Measurements from ENCODE around the gene ADI1. TPM values are rescaled to one million over a fixed set of nuclear protein-coding genes. Genes with fewer than 3 reads are reported as not detected.

The ADI1 gene
- 10 to 100 TPM; 29.5 to 43.2 TPM for total RNA-seq
- long read RNA-seq, donor 1, transcript ADI1-201 (4 exons, 2,391 nt): major isoform, 41 of 48 reads
- long read RNA-seq, donor 1, partial matches to known transcripts: 4 of 48 reads
- long read RNA-seq, donor 1, other reads (novel, unspliced or antisense): 3 of 48 reads
- long read RNA-seq, donor 2, transcript ADI1-201 (4 exons, 2,391 nt): major isoform, 218 of 223 reads
- long read RNA-seq, donor 2, partial matches to known transcripts: 4 of 223 reads
- long read RNA-seq, donor 2, other reads (novel, unspliced or antisense): 1 of 223 reads

- DNase-seq (ENCODE audit: low spot score): peak; percentile 96
- intact Hi-C loops (cut with DNase I): no loop called here
Observed at GRCh38 chr2:3519255-3520205, at the start of gene ADI1. Gene ADI1, minus strand, starts transcription at chr2:3519531. Its CDS starts 44 bp downstream, at chr2:3519487.

GRCh38 chr2:3566806-3567205, 47.5 kb upstream of the ADI1 start:
- no peak for DNase-seq (ENCODE audit: low spot score)
- intact Hi-C loops (cut with DNase I): no loop called here

GRCh38 chr2:3565117-3565516, 45.8 kb upstream of the ADI1 start:
- intact Hi-C loops (cut with DNase I): no loop called here
- no peak for DNase-seq (ENCODE audit: low spot score)

GRCh38 chr2:3563521-3563976, 44.2 kb upstream of the ADI1 start:
- DNase-seq (ENCODE audit: low spot score): no peak
- intact Hi-C loops (cut with DNase I): no loop called here

GRCh38 chr2:3558205-3559014, 39.1 kb upstream of the ADI1 start, which contains the start of gene RNASEH1:
Gene RNASEH1, minus strand, starts transcription at chr2:3558333. Its CDS starts 73 bp downstream, at chr2:3558260.
- peak; percentile 100 for DNase-seq (ENCODE audit: low spot score)
- intact Hi-C loops (cut with DNase I): no loop called here

- no peak for DNase-seq (ENCODE audit: low spot score)
- intact Hi-C loops (cut with DNase I): no loop called here
Observed at GRCh38 chr2:3557639-3558204, 38.4 kb upstream of the ADI1 start.

GRCh38 chr2:3553946-3554345, 34.6 kb upstream of the ADI1 start:
- DNase-seq (ENCODE audit: low spot score): no peak
- intact Hi-C loops (cut with DNase I): no loop called here

- intact Hi-C loops (cut with DNase I): no loop called here
- no peak for DNase-seq (ENCODE audit: low spot score)
Observed at GRCh38 chr2:3547915-3548314, 28.6 kb upstream of the ADI1 start.

- intact Hi-C loops (cut with DNase I): no loop called here
Observed at GRCh38 chr2:3545788-3546478, 26.6 kb upstream of the ADI1 start.

GRCh38 chr2:3543023-3543683, 23.8 kb upstream of the ADI1 start:
- intact Hi-C loops (cut with DNase I): no loop called here
- DNase-seq (ENCODE audit: low spot score): no peak

More at GRCh38 chr2:3545788-3546478, 26.6 kb upstream of the ADI1 start:
- no peak for DNase-seq (ENCODE audit: low spot score)

- intact Hi-C loops (cut with DNase I): no loop called here
- DNase-seq (ENCODE audit: low spot score): no peak
Observed at GRCh38 chr2:3542107-3542506, 22.8 kb upstream of the ADI1 start.

- intact Hi-C loops (cut with DNase I): no loop called here
Observed at GRCh38 chr2:3539836-3540235, 20.5 kb upstream of the ADI1 start.

GRCh38 chr2:3536682-3537632, 17.6 kb upstream of the ADI1 start:
- peak; percentile 84 for DNase-seq (ENCODE audit: low spot score)
- intact Hi-C loops (cut with DNase I): no loop called here

More at GRCh38 chr2:3539836-3540235, 20.5 kb upstream of the ADI1 start:
- DNase-seq (ENCODE audit: low spot score): no peak

- intact Hi-C loops (cut with DNase I): no loop called here
- DNase-seq (ENCODE audit: low spot score): peak; percentile 90
Observed at GRCh38 chr2:3535794-3536681, 16.7 kb upstream of the ADI1 start.

- intact Hi-C loops (cut with DNase I): no loop called here
- no peak for DNase-seq (ENCODE audit: low spot score)
Observed at GRCh38 chr2:3535467-3535793, 16.1 kb upstream of the ADI1 start.

- DNase-seq (ENCODE audit: low spot score): no peak
- intact Hi-C loops (cut with DNase I): no loop called here
Observed at GRCh38 chr2:3534251-3534814, 15.0 kb upstream of the ADI1 start.

Measured in posterior vena cava (tissue), 2 donors.